Vagina (tissue), 2 donors: ENCODE data around the gene ANKRD11.

ENCODE experiments used
- CTCF ChIP-seq, 3 experiments: fragments of 450-650 bp in 2 of 3; fragments of 200-600 bp in 1 of 3; sonication (generic) in 1 of 3; IDR thresholded peaks; one replicate each; pipeline ENCODE4 v1.5.1; 2017 to 2019; ENCODE audit warnings: antibody characterized with exemption in 3 of 3, mild to moderate bottlenecking in 2 of 3, moderate library complexity in 2 of 3
- POLR2A ChIP-seq, 2 donors: fragments of 450-650 bp; IDR thresholded peaks; one replicate each; pipeline ENCODE4 v1.6.1; 2017; ENCODE audit warnings: antibody characterized with exemption in 2 of 2, mild to moderate bottlenecking in 2 of 2, moderate library complexity in 2 of 2

DNA sequence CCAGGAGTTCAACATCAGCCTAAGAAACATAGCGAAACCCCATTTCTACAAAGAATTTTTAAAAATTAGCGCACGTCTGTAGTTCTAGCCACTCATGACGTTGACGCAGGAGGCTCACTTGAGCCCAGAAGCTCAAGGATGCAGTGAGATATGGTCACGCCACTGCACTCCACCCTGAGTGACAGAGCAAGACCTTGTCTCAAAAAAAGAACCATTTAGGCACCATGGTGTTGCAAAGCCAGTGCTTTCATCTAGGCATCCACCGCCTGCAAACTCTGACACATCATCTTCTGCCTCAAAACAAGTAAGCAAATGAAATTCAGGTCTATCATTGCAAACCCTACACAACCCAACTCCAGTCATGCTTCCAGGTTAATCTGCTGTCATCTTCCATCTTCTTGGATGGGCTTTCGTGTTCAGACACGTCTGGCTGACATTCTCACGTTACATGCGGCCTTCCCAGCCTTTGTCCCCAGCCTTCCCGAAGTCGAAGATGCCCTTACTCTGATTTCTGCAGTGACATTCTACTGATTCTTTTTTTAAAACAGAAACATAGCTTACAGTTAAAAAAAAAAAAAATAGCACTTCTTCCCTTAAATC is 8.9 kb downstream of the ANKRD11 start:
- TF ChIP-seq CTCF (IDR thresholded peaks at IDR 0.05): no peak
- TF ChIP-seq POLR2A (IDR thresholded peaks at IDR 0.05): no peak
